Endothelial cell (in vitro differentiated cells): ENCODE data around the gene ALDH1B1. TPM values are rescaled to one million over a fixed set of nuclear protein-coding genes. Genes with fewer than 3 reads are reported as not detected.

Source experiments
- DNase-seq: peaks from one replicate; pipeline ENCODE4 v3.0.0; 2021; ENCODE audit warnings: low spot score
- H3K27ac Mint-ChIP-seq: one replicate; pipeline ENCODE4 v1.8.0; 2021; ENCODE audit warnings: mixed read lengths, inconsistent platforms; ENCODE audit not compliant: unreplicated experiment
- H3K27me3 Mint-ChIP-seq: one replicate; pipeline ENCODE4 v1.8.0; 2021; ENCODE audit warnings: mild to moderate bottlenecking, moderate library complexity, mixed read lengths, inconsistent platforms; ENCODE audit not compliant: unreplicated experiment
- H3K36me3 Mint-ChIP-seq: one replicate; pipeline ENCODE4 v1.8.0; 2021; ENCODE audit warnings: mild to moderate bottlenecking, low read depth, mixed read lengths, inconsistent platforms; ENCODE audit not compliant: unreplicated experiment
- H3K4me1 Mint-ChIP-seq: one replicate; pipeline ENCODE4 v1.8.0; 2021; ENCODE audit warnings: mild to moderate bottlenecking, mixed read lengths, inconsistent platforms; ENCODE audit not compliant: unreplicated experiment
- H3K4me3 Mint-ChIP-seq: one replicate; pipeline ENCODE4 v1.8.0; 2021; ENCODE audit warnings: mild to moderate bottlenecking, mixed read lengths, inconsistent platforms; ENCODE audit not compliant: unreplicated experiment
- H3K9me3 Mint-ChIP-seq: one replicate; pipeline ENCODE4 v1.8.0; 2021; ENCODE audit warnings: mixed read lengths, inconsistent platforms; ENCODE audit not compliant: unreplicated experiment
- CTCF ChIP-seq: fragments of 200-600 bp; sonication (generic); IDR thresholded peaks from one replicate; pipeline ENCODE4 v1.5.0; 2021; ENCODE audit warnings: antibody characterized with exemption; ENCODE audit not compliant: unreplicated experiment
- total RNA-seq: library from RNA; stranded (reverse); fragmentation: NEBNext Ultra II Directional; extraction: Animal tissue kit (Norgen Biotek cat#: 25700); gene quantifications from one replicate; pipeline ENCODE4 v1.2.1, GENCODE V29; 2021; ENCODE audit not compliant: unreplicated experiment

Gene ALDH1B1
- total RNA-seq, 1 donor from 2014 or later = 18.7 TPM

GRCh38 chr9:38368731-38369130, 23.8 kb upstream of the ALDH1B1 start:
- Mint-ChIP-seq H3K27ac (no peak overlapping the region), H3K4me3 (no peak overlapping the region), H3K4me1 (no peaks in the 10 kb centered on the region), H3K27me3 (peaks cover 4% of the 10 kb centered on the region), H3K36me3 (no peaks in the 10 kb centered on the region), H3K9me3 (no peaks in the 10 kb centered on the region)
- no peak for TF ChIP-seq CTCF
- no peak for DNase-seq

GRCh38 chr9:38370176-38370575, 22.3 kb upstream of the ALDH1B1 start:
- H3K9me3 Mint-ChIP-seq = no peaks in the 10 kb centered on the region
- no peak overlapping the region for H3K27ac Mint-ChIP-seq
- no peak for TF ChIP-seq CTCF
- H3K36me3 Mint-ChIP-seq = no peaks in the 10 kb centered on the region
- DNase-seq = no peak
- H3K4me1 Mint-ChIP-seq = no peaks in the 10 kb centered on the region
- H3K27me3 Mint-ChIP-seq = peaks cover 4% of the 10 kb centered on the region
- no peak overlapping the region for H3K4me3 Mint-ChIP-seq

GRCh38 chr9:38371495-38371894, 21.0 kb upstream of the ALDH1B1 start:
- no peaks in the 10 kb centered on the region for H3K4me1 Mint-ChIP-seq
- no peak overlapping the region for H3K27ac Mint-ChIP-seq
- peaks cover 6% of the 10 kb centered on the region for H3K27me3 Mint-ChIP-seq
- no peak for TF ChIP-seq CTCF
- no peaks in the 10 kb centered on the region for H3K9me3 Mint-ChIP-seq
- no peak for DNase-seq
- no peak overlapping the region for H3K4me3 Mint-ChIP-seq
- no peaks in the 10 kb centered on the region for H3K36me3 Mint-ChIP-seq

- Mint-ChIP-seq H3K4me1 (no peaks in the 10 kb centered on the region), H3K36me3 (no peaks in the 10 kb centered on the region), H3K9me3 (no peaks in the 10 kb centered on the region), H3K4me3 (no peak overlapping the region), H3K27ac (no peak overlapping the region), H3K27me3 (peaks cover 6% of the 10 kb centered on the region)
- TF ChIP-seq CTCF = no peak
- DNase-seq = no peak
These were observed 19.5 kb upstream of the ALDH1B1 start for GRCh38 chr9:38372762-38373619.

GRCh38 chr9:38373679-38374078, 18.8 kb upstream of the ALDH1B1 start:
- DNase-seq = no peak
- no peaks in the 10 kb centered on the region for H3K36me3 Mint-ChIP-seq
- TF ChIP-seq CTCF = no peak
- no peaks in the 10 kb centered on the region for H3K4me1 Mint-ChIP-seq
- no peak overlapping the region for H3K4me3 Mint-ChIP-seq
- no peaks in the 10 kb centered on the region for H3K9me3 Mint-ChIP-seq
- no peak overlapping the region for H3K27ac Mint-ChIP-seq
- peaks cover 6% of the 10 kb centered on the region for H3K27me3 Mint-ChIP-seq
